GM21576 (cell line): Measurements from ENCODE around the gene GMFB.
A peak's percentile ranks its signal among the peaks of the same experiment; 100 is the strongest.

ENCODE experiments used
- ATAC-seq: cut with Tn5 transposase; IDR thresholded peaks from one replicate; pipeline ENCODE4 v1.9.1; 2021; ENCODE audit warnings: mild to moderate bottlenecking, moderate library complexity; ENCODE audit not compliant: unreplicated experiment

The GMFB gene

DNA sequence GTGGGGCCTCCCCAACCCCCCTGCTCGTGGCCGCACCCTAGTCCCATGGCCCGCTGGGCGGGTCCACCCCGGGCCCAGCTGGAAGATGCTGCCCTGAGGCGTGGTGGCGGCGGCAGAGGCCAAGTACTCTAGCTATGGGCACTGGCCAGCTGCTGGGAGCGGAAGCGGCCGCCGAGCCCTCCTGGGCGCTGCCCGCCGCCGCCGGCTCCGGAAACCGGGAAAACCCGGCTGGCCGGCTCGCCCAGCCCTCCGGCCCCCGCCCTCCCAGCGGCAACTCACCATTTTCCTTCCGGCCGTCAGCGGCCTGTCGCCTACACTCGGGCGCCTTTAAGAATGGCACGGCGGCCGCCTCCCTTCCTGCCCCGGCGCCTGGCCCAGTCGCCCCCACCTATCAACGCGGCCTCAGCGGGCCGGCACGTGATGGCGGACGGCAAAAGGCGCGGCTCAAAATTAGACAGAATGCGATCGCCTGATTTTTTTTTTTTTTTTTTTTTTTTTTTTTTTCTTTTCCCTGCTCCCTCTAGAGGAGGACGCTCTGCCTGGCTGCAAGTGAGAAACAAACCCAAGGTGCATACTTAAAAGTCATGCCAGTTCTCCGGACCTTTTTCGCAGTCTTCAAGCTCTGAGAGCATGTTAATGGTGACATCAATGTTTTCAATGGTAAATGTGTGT, at the start of gene GMFB:
TSS of gene GMFB (minus strand) at position 335 of the 672 bp plus-strand sequence. CDS start at position 282, 53 bp downstream.
- ATAC-seq = peak; percentile 85

GRCh38 chr14:54538055-54538454, 49.3 kb upstream of the GMFB start:
- no peak for ATAC-seq

DNA sequence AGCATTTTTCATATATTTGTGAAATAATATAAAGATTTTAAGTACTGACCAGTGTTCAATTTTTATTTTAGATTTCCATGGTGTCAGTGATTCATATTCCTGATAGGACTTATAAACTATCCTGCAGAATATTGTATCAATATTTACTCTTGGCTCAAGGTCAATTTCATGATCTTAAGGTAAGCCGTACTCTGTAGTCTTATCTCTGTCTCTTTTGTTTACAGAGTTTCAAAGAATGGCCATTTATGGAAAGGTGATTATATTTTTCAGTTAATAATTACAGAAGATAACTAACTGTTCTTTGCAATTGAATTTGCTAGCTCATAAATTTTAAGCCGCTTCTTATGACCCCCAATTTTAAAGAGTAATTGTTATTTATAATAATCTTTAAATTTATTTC, 48.9 kb upstream of the GMFB start:
- no peak for ATAC-seq

DNA sequence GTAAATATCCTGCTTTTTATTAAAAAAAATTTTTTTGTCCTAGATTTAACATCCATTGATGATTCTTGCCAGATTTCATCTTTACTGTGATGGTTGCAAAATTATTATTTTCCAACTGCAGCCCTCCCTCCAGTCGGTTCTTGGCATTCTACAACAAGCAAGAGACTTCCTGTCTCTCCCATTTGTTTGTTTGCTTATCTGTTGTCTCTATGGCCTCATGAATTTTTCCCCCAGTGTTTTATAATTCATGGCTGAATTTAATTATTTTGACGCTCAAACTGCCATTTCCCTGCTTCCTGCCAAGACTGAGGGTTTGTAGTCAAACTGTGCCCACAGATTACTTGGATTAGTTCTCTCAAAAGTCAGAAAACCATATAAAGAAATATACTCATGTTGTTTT, 46.9 kb upstream of the GMFB start:
- no peak for ATAC-seq

DNA sequence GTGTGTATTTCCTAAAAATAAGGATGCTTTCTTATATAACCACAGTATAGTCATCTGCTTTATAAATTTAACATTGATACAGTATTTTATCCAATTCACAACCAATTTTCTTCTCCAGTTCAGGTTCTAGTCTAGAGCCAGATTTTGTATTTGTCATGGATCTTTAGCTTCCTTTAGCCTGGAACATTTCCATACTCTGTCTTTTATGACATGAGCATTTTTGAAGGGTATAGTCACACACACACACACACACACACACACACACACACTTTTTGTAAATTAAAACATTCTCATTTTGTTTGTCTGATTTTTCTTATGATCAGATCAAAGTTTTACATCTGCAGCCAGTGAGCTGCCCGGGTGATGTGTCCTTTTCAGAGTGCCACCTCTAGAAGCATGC, 46.3 kb upstream of the GMFB start:
- ATAC-seq = no peak

DNA sequence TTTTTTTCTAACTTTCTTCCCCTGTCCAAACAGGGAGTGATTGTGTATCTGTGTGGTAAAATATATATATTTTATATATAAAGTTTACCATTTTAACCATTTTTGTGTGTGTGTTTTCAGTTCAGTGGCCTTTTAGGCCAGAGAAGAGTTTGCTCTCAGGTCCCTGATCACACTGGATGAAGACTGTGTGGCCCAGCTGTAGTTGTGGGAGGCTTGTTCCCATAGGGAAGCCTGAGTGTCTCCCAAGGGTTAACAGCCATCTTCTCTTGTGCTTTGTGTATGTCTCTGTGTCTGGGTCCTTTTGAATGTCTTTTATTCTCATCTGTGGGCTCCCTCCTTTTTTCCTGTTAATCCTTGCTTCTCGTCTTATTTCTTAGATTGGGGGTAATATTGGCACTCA, 44.3 kb upstream of the GMFB start:
- ATAC-seq = no peak

- peak; percentile 96 for ATAC-seq
Measured at GRCh38 chr14:54532111-54533012, 43.6 kb upstream of the GMFB start.

- no peak for ATAC-seq
Measured at GRCh38 chr14:54529811-54530210, 41.0 kb upstream of the GMFB start.

DNA sequence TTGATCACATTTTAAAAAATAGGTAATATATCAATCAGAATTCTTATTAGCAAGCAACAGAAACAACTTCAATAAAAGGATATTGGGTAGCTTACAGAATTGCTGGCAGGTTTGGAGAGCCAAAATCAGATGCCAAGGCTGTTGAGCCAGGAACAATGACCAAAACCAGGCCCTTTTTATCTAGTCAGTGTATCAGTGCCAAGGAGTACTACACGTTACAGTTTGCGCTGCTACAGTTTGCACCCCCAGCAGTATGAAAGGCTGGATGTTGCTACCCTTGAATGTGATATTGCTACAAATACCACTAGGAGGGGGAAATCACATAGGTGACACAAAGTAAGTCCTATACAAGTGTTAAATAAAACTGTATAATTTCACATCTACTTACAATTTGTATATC, 40.2 kb upstream of the GMFB start:
- ATAC-seq = no peak

GRCh38 chr14:54524410-54524809, 35.6 kb upstream of the GMFB start:
- ATAC-seq = no peak

GRCh38 chr14:54516709-54517108, 27.9 kb upstream of the GMFB start:
- no peak for ATAC-seq

DNA sequence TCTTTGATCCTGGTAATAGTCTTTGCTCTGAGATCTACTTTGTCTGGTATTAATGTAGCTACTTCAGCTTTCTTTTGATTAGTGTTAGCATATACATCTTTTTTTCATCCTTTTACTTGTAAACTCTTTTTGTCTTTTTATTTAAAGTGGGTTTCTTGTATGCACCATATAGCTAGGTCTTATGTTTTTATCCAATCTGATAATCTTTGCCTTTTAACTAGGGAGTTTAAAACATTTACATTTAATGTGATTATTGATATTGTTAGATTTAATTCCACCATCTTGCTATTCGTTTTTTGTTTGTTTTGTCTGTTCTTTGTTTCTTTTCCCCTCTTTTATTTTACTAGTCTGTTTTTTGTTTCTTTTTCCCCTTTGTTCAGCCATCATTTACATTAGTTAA, 26.9 kb upstream of the GMFB start:
- no peak for ATAC-seq

- no peak for ATAC-seq
Measured at GRCh38 chr14:54512393-54512792, 23.6 kb upstream of the GMFB start.

GRCh38 chr14:54509546-54510501, 21.0 kb upstream of the GMFB start, which contains the start of gene CGRRF1:
TSS of gene CGRRF1 (plus strand) at chr14:54509906. CDS start at chr14:54509960, 54 bp downstream.
- peak; percentile 94 for ATAC-seq

GRCh38 chr14:54503486-54503885, 14.7 kb upstream of the GMFB start:
- ATAC-seq = no peak

DNA sequence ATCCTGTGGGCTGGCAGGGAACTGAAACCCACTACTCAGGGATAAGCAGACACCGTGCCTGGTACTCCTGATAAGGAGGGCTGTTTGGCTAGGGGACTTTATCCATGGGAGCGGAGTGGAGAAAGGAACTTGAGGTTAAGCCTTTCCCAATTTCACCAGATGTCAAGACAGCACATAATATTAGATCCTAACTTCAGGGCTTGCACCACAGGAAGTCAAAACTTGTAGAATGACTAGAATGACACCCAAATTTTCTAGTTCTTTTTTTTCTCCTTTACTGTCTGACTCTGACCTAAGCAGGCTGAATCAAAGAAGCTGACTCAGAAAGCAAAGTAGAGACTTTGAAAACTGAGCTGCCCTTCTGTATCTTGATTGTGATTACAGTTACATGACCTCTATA, 13.8 kb upstream of the GMFB start:
- no peak for ATAC-seq

GRCh38 chr14:54501480-54501879, 12.7 kb upstream of the GMFB start:
- no peak for ATAC-seq

DNA sequence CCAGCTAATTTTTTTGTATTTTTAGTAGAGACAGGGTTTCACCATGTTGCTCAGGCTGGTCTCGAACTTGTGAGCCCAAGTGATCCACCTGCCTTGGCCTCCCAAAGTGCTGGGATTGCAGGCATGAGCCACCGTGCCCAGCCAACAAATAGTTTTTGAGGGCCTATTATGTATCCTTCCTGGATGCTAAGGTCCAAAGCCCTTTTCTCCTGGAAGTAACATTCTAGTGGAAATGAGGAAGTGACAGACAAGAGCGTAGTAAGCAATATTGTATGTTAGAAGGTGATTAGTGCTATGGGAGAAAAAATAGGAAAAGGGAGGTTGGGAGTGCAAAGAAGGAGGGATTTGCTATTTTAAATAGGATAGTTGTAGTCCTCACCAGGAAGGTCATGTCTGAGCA, 12.0 kb upstream of the GMFB start:
- no peak for ATAC-seq

DNA sequence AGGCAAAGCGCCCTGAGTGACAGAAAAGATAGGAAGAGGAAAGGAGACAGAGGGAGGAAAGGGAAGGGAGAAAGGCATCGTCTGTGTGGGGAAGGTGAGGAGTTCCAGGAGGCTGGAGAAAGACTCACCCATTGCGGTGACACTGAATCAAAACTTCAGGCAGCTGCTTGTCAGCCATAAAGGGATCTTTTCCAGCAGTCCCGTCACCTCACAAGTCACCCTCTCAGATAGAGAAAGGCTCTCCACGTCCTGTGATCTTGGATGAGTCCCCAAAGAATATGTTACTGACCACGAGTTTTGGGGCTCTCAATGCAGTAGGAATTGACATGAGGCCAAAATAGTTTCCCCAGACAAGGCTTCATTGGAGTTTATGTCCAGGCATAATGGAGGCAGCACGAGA, 9.8 kb upstream of the GMFB start:
- ATAC-seq = no peak

DNA sequence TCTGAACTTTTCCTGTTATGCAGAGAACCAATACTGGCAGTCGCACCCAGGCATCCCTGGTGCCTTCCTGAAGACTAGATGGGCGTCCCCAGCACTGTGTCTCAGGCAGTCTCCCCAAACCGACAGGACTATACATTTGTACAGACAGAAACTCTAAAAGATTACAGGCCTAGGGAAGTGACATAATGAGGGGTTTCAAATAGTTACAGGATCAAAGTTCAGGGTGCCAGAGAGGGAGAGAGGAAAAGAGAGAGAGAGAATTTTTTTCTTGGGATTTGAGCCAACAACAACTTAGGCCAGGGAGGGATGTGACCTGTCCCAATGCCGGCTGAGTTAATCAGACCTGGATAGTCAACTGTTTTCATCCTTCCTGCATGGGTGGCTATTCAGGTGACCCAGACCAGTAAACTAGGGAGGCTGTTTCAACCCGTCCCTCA, 9.3 kb upstream of the GMFB start:
- no peak for ATAC-seq

GRCh38 chr14:54497224-54497623, 8.4 kb upstream of the GMFB start:
- ATAC-seq = no peak
